Measurements from ENCODE around the gene SLF2. TPM values are rescaled to one million over a fixed set of nuclear protein-coding genes. Genes with fewer than 3 reads are reported as not detected.

Gene SLF2
- total RNA-seq, 3 donors from 2014 or later (not counting 1 experiment from before 2014, with no cell fraction given): 24.2 to 35.4 (median 30.9) TPM

GRCh38 chr10:100985336-100985735 is 72.6 kb downstream of the SLF2 start:
- H3K27me3 ChIP-seq (ENCODE audit: control insufficient read depth, insufficient read depth, low read length): no peaks in the 10 kb centered on the region
- H3K9me3 ChIP-seq (ENCODE audit: control insufficient read depth, insufficient read depth, low read length): no peaks in the 10 kb centered on the region
- intact Hi-C loops (cut with micrococcal nuclease): no loop called here
- H3K27ac ChIP-seq (ENCODE audit: low read length): no peak overlapping the region
- no peak overlapping the region for H3K4me3 ChIP-seq (ENCODE audit: low read length)
- Mint-ChIP-seq H3K27ac (no peak overlapping the region), H3K36me3 (peaks cover 9% of the 10 kb centered on the region), H3K4me3 (peak overlapping the region; percentile 50), H3K9me3 (peaks cover 0 to 3% of the 10 kb centered on the region in 2 donors), H3K27me3 (ENCODE audit: low read depth in 2 of 2) (no peaks in the 10 kb centered on the region), H3K4me1 (peaks cover 10 to 26% of the 10 kb centered on the region in 2 donors)
- ATAC-seq (no peak), DNase-seq (no peak)
- peaks cover 23% of the 10 kb centered on the region for H3K4me1 ChIP-seq (ENCODE audit: control insufficient read depth, insufficient read depth, low read length)
- no peak for TF ChIP-seq CTCF (IDR thresholded peaks at IDR 0.05)
- H3K36me3 ChIP-seq (ENCODE audit: control insufficient read depth, insufficient read depth, low read length): peaks cover 16% of the 10 kb centered on the region
- 100% methylated on average over 2 of the region's 5 CpGs for WGBS (ENCODE audit: insufficient coverage)

- intact Hi-C loops (cut with micrococcal nuclease): no loop called here
- H3K4me3 Mint-ChIP-seq: peak overlapping the region; percentile 89
- ATAC-seq (no peak), DNase-seq (no peak)
- H3K9me3 Mint-ChIP-seq: peaks cover 0 to 3% of the 10 kb centered on the region in 2 donors
- Histone ChIP-seq H3K36me3 (ENCODE audit: control insufficient read depth, insufficient read depth, low read length) (peaks cover 19% of the 10 kb centered on the region), H3K4me3 (ENCODE audit: low read length) (peak overlapping the region; percentile 78), H3K27ac (ENCODE audit: low read length) (peak overlapping the region; percentile 6), H3K9me3 (ENCODE audit: control insufficient read depth, insufficient read depth, low read length) (no peaks in the 10 kb centered on the region), H3K4me1 (ENCODE audit: control insufficient read depth, insufficient read depth, low read length) (peaks cover 23% of the 10 kb centered on the region), H3K27me3 (ENCODE audit: control insufficient read depth, insufficient read depth, low read length) (no peaks in the 10 kb centered on the region)
- H3K27ac Mint-ChIP-seq: peak overlapping the region in 1 of 2 donors; percentile 91
- H3K27me3 Mint-ChIP-seq (ENCODE audit: low read depth in 2 of 2): no peaks in the 10 kb centered on the region
- peaks cover 10 to 26% of the 10 kb centered on the region in 2 donors for H3K4me1 Mint-ChIP-seq
- no peak for TF ChIP-seq CTCF (IDR thresholded peaks at IDR 0.05)
- WGBS (ENCODE audit: insufficient coverage): 33% methylated on average over 17 of the region's 17 CpGs
- peaks cover 9% of the 10 kb centered on the region for H3K36me3 Mint-ChIP-seq
These were observed 73.8 kb downstream of the SLF2 start for GRCh38 chr10:100986623-100986951.

- Mint-ChIP-seq H3K27me3 (ENCODE audit: low read depth in 2 of 2) (no peaks in the 10 kb centered on the region), H3K36me3 (peaks cover 9% of the 10 kb centered on the region), H3K4me3 (peak within 1 kb of the TSS; percentile 89), H3K27ac (peak within 1 kb of the TSS; percentile 76 to 91), H3K4me1 (peaks cover 10 to 26% of the 10 kb centered on the region in 2 donors), H3K9me3 (peaks cover 0 to 3% of the 10 kb centered on the region in 2 donors)
- ATAC-seq (peak; percentile 89 to 97 (median 97)), DNase-seq (peak; percentile 76 to 91)
- H3K27me3 ChIP-seq (ENCODE audit: control insufficient read depth, insufficient read depth, low read length): no peaks in the 10 kb centered on the region
- intact Hi-C loops (cut with micrococcal nuclease): loop anchor here (1.0 kb wide), 1 partner anchor 11 kb away; no protein-coding TSS in a partner anchor
- H3K36me3 ChIP-seq (ENCODE audit: control insufficient read depth, insufficient read depth, low read length): peaks cover 19% of the 10 kb centered on the region
- peaks cover 23% of the 10 kb centered on the region for H3K4me1 ChIP-seq (ENCODE audit: control insufficient read depth, insufficient read depth, low read length)
- no peak for TF ChIP-seq CTCF (IDR thresholded peaks at IDR 0.05)
- H3K27ac ChIP-seq (ENCODE audit: low read length): peak within 1 kb of the TSS; percentile 6
- H3K4me3 ChIP-seq (ENCODE audit: low read length): peak within 1 kb of the TSS; percentile 78
- under 1% methylated on average over 75 of the region's 75 CpGs for WGBS (ENCODE audit: insufficient coverage)
- H3K9me3 ChIP-seq (ENCODE audit: control insufficient read depth, insufficient read depth, low read length): no peaks in the 10 kb centered on the region
These were observed 74.4 kb downstream of the SLF2 start, which contains the start of the genes MRPL43 and TWNK for GRCh38 chr10:100986952-100987684. TSS of gene MRPL43 (minus strand) at chr10:100987497. CDS start at chr10:100987443, 54 bp downstream. TSS of gene TWNK (plus strand) at chr10:100987543. CDS start at chr10:100988211, 668 bp downstream.
